ENCODE results near the gene CHST11. TPM values are rescaled to one million over a fixed set of nuclear protein-coding genes. Genes with fewer than 3 reads are reported as not detected.

CHST11 gene
- total RNA-seq, 2 donors from 2014 or later: 3.4 to 4.4 TPM

GRCh38 chr12:104457746-104458693 lies 1.3 kb downstream of the CHST11 start:
- DNase-seq (peak in 1 of 2 donors; percentile 42), ATAC-seq (peak; percentile 39)
- intact Hi-C loops (cut with DNase I, micrococcal nuclease): no loop called here

- intact Hi-C loops (cut with DNase I, micrococcal nuclease): no loop called here
- ATAC-seq (no peak), DNase-seq (peak in 1 of 2 donors; percentile 32)
Measured at GRCh38 chr12:104458694-104459367, 2.1 kb downstream of the CHST11 start.

GRCh38 chr12:104459368-104459909 lies 2.7 kb downstream of the CHST11 start:
- DNase-seq (no peak), ATAC-seq (no peak)
- intact Hi-C loops (cut with DNase I, micrococcal nuclease): no loop called here

GRCh38 chr12:104460041-104460719 lies 3.4 kb downstream of the CHST11 start:
- no peak for ATAC-seq
- no peak for DNase-seq
- intact Hi-C loops (cut with DNase I, micrococcal nuclease): no loop called here

GRCh38 chr12:104460973-104461698 lies 4.4 kb downstream of the CHST11 start:
- intact Hi-C loops (cut with DNase I, micrococcal nuclease): no loop called here
- no peak for DNase-seq
- ATAC-seq: no peak

- DNase-seq (no peak), ATAC-seq (no peak)
- intact Hi-C loops (cut with DNase I, micrococcal nuclease): no loop called here
Measured at GRCh38 chr12:104462325-104462724, 5.6 kb downstream of the CHST11 start.

- intact Hi-C loops (cut with DNase I, micrococcal nuclease): no loop called here
- ATAC-seq (no peak), DNase-seq (no peak)
Measured at GRCh38 chr12:104462931-104463339, 6.2 kb downstream of the CHST11 start.

GRCh38 chr12:104463368-104463767 lies 6.6 kb downstream of the CHST11 start:
- ATAC-seq (no peak), DNase-seq (no peak)
- intact Hi-C loops (cut with DNase I, micrococcal nuclease): no loop called here

- intact Hi-C loops (cut with DNase I, micrococcal nuclease): no loop called here
- ATAC-seq (no peak), DNase-seq (no peak)
Measured at GRCh38 chr12:104464899-104465298, 8.2 kb downstream of the CHST11 start.

- DNase-seq (no peak), ATAC-seq (no peak)
- intact Hi-C loops (cut with DNase I, micrococcal nuclease): no loop called here
Measured at GRCh38 chr12:104466709-104467345, 10.1 kb downstream of the CHST11 start.

- ATAC-seq (no peak), DNase-seq (no peak)
- intact Hi-C loops (cut with DNase I, micrococcal nuclease): no loop called here
Measured at GRCh38 chr12:104467346-104467837, 10.6 kb downstream of the CHST11 start.

- intact Hi-C loops (cut with DNase I, micrococcal nuclease): no loop called here
- DNase-seq: no peak
- ATAC-seq: no peak
Measured at GRCh38 chr12:104468371-104468770, 11.6 kb downstream of the CHST11 start.

GRCh38 chr12:104469066-104469465 lies 12.3 kb downstream of the CHST11 start:
- DNase-seq (no peak), ATAC-seq (no peak)
- intact Hi-C loops (cut with DNase I, micrococcal nuclease): no loop called here

GRCh38 chr12:104469523-104469922 lies 12.8 kb downstream of the CHST11 start:
- intact Hi-C loops (cut with DNase I, micrococcal nuclease): no loop called here
- no peak for ATAC-seq
- no peak for DNase-seq

- intact Hi-C loops (cut with DNase I, micrococcal nuclease): no loop called here
- DNase-seq: no peak
- ATAC-seq: no peak
Measured at GRCh38 chr12:104470521-104470920, 13.8 kb downstream of the CHST11 start.

- DNase-seq (no peak), ATAC-seq (no peak)
- intact Hi-C loops (cut with DNase I, micrococcal nuclease): no loop called here
Measured at GRCh38 chr12:104471336-104471735, 14.6 kb downstream of the CHST11 start.

- ATAC-seq: no peak
- no peak for DNase-seq
- intact Hi-C loops (cut with DNase I, micrococcal nuclease): no loop called here
Measured at GRCh38 chr12:104472748-104473147, 16.0 kb downstream of the CHST11 start.

- DNase-seq: no peak
- intact Hi-C loops (cut with DNase I, micrococcal nuclease): no loop called here
- ATAC-seq: no peak
Measured at GRCh38 chr12:104473374-104473983, 16.7 kb downstream of the CHST11 start.
